ENCODE data around the gene UBXN6.

The UBXN6 gene

DNA sequence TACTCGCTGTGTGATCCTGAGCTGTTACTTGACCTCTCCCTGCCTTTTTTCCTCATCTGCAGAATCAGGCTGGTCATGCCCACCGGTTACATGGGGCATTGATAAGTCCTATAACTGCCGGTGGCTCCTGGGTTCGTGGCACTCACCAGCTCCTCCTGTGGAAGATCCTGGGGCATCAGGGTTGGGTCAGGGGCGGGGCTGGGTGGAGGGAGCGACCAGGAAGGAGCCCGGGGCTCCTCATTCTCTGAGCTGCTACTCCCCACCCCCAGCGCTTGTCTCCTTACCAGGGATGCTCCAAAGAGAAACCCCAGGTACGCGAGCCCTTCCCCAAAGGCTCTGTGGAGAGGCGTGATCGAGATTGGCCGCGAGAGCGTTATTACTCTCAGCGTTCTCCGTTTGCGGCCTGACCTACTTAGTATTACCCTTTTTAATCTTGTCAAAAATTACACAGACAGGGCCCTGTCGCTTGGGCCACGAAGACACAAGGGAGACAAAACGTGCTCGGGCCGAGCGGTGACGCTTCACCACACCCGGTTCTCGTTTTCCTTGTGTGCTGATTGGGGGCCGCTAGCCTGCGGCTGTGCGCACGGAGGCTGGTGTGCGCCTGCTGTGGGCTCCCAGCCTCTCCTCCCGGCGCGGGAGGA lies 25.2 kb upstream of the UBXN6 start:
- no peak for FAIRE-seq
- no peak for DNase-seq (ENCODE audit: insufficient read length, low spot score)
- TF ChIP-seq, protein P1, sequence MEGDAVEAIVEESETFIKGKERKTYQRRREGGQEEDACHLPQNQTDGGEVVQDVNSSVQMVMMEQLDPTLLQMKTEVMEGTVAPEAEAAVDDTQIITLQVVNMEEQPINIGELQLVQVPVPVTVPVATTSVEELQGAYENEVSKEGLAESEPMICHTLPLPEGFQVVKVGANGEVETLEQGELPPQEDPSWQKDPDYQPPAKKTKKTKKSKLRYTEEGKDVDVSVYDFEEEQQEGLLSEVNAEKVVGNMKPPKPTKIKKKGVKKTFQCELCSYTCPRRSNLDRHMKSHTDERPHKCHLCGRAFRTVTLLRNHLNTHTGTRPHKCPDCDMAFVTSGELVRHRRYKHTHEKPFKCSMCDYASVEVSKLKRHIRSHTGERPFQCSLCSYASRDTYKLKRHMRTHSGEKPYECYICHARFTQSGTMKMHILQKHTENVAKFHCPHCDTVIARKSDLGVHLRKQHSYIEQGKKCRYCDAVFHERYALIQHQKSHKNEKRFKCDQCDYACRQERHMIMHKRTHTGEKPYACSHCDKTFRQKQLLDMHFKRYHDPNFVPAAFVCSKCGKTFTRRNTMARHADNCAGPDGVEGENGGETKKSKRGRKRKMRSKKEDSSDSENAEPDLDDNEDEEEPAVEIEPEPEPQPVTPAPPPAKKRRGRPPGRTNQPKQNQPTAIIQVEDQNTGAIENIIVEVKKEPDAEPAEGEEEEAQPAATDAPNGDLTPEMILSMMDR (IDR thresholded peaks at IDR 0.05; ENCODE audit: insufficient read depth, missing control alignments), result no peak

DNA sequence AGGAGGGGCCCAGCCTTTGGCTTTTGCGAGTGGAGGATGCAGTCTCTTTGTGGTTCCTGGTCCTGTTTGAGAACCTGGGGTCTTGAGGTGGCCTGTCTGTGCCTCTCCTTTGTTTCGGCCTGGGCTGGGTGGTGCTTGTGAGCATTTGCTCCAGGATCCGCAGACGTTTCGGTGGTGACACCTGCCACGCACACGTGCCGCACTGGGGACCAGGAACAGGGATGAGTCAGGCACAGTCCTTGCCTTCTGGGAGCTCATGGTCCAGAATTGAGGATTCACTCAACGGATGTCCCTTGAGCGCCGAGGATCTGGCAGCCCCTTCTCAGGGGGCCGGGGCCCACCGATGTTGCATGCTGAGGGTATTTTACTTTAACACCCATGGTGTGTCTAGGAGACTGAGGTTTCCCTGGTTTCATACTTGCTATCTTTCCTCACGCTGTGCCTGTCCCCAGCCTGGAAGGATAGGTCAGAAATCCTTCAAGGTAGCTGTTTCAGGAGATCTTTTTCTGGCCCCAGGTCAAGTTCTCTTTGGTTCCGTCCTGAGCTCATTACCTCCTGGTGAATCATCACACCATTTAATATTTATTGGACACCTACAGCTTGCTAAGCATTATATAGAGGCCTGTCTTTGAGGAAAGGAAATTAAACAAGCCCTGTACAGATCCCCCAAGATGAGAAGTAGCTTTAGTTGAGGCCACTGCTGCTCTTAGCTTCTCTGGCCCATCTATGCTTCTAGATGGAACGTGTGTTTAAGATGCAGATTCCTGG lies 19.6 kb upstream of the UBXN6 start:
- FAIRE-seq, result no peak
- DNase-seq (ENCODE audit: insufficient read length, low spot score), result no peak

DNA sequence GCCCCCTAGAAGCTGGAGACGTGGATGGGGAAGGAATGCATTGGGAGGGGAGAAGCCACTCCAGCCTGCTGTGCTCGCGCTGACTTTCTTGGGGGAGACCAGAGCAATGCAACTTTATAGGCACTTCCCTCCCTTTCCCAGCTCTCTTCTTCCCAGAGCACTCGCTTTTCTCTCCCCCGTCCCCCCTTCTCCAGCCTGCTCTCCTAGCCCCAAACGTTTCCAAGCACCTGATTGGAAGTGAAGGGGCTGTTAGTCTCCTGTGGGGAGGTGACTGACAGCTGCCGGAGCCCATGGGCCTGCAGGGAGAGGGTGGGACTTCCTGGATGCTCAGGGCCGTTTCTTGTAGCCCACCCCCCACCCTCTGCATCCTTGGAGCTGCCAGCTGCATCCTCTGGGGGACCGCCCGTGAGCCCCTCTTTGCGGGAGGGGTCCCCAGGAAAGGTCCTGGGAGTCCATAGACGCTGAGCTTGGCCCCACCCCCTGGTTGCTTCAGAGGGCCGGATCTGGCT lies 17.0 kb upstream of the UBXN6 start:
- FAIRE-seq (no peak), DNase-seq (ENCODE audit: insufficient read length, low spot score) (peak; percentile 98)
- TF ChIP-seq, protein P1 (IDR thresholded peaks at IDR 0.05; ENCODE audit: insufficient read depth, missing control alignments), result no peak

More for the DNA sequence above, 19.6 kb upstream of the UBXN6 start:
- TF ChIP-seq, protein P1 (IDR thresholded peaks at IDR 0.05; ENCODE audit: insufficient read depth, missing control alignments), result no peak

DNA sequence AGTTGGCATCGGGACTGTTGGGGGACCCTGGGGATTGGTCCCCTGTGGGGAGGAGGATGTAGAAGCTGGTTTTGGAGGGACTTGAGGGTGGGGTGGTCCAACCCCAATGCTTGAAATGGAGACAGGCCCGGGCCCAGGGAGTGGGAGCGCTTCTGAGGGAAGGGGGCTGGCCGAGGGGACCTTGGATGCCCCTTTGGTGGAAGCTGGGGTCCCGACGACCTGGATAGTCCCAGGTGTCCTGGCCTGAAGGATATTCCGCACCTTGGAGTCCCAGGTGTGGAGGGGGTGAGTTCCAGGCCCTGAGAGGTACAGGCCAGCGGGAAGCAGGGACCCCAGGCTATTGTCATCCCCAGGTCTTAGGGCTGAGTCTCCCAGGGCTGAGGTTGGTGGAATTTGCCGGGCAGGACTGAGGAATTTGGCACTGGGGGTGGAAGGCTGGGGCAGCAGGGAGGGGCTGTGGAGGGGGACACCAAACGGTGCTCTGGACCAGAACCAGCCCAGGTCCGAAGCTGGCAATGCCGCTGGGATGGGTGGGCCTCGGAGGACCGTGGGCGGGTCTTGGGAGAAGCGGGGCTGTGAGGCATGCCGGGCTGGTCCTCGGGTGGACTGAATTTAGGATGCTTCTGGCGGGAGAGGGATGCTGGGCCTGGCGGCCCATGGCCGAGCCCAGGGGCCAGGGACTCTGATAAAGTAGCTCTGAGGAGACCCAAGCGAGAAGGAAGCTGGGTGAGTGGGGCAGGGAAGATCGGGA lies 16.3 kb upstream of the UBXN6 start:
- no peak for DNase-seq (ENCODE audit: insufficient read length, low spot score)
- no peak for FAIRE-seq
- TF ChIP-seq, protein P1 (IDR thresholded peaks at IDR 0.05; ENCODE audit: insufficient read depth, missing control alignments), result no peak

DNA sequence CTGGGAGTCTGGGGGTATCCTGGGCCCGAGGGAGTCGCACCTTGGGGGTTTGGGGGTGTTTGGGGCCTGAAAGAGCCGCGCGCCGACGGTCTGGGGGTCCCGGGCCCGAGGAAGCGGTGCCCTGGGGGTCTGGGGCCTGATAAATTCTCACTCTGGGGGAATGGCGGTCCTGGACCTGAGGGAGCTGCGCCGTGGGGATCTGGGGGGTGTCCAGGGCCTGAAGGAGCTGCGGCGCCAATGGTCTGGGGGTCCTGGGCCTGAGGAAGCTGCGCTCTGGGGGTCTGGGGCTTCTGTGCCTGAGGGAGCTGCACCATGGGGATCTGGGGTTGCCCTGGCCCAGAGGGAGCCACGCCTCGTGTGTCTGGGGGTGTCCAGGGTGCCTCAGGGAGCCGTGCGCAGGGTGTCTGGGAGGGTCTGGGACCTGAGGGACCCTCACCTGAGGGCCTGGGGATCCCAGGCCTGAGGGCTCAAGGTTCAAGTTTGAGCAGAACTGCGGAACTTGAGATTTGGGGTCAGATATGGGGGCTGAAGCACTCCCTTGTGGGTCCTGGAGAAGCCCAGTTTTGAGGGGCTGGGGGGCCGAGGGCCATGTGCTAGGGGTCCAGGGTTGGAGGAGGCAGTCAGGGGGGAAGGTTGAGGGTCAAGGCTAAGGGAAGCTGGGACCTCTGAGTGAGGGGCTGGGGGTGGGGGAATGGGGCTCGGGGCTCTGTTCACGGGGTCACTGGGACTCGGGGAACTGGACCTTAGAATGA lies 15.6 kb upstream of the UBXN6 start:
- FAIRE-seq, result no peak
- DNase-seq (ENCODE audit: insufficient read length, low spot score), result no peak
- TF ChIP-seq, protein P1 (IDR thresholded peaks at IDR 0.05; ENCODE audit: insufficient read depth, missing control alignments), result no peak

DNA sequence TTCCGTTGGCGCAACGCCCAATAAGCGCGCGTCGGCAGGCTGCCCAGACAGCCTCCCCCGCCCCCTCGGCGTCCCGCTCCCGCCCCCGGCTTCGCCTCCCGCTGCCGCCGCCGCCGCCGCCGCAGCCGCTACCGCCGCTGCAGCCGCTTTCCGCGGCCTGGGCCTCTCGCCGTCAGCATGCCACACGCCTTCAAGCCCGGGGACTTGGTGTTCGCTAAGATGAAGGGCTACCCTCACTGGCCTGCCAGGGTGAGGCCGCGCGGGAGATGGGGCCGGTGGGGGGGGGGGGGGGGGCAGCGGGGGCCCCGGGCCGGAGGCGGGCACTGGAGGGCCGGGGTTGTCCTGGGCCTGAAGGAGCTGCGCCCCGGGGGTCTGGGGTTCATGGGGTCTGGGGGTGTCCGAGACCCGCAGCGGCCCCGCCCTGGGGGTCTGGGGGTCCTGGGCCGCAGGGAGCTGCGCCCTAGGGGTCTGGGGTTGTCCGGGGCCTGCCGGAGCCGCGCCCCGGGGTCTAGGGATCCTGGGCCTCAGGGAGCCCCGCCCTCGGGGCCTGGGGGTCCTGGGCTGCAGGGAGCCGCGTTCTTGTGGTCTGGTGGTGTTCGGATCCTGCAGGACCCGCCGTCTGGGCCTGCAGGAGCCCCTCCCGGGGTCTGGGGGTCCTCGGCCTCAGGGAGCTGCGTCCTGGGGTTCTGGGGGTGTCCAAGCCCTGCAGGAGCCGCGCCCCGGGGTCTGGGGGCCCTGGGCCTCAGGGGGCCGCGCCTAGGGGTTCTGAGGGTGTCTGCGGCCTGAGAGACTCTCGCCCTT lies 14.8 kb upstream of the UBXN6 start, which contains the start of gene HDGFL2:
HDGFL2 (plus strand) TSS at position 124 of the 801 bp plus-strand sequence; CDS start at position 178, 54 bp downstream.
- TF ChIP-seq, protein P1 (IDR thresholded peaks at IDR 0.05; ENCODE audit: insufficient read depth, missing control alignments), result no peak
- DNase-seq (ENCODE audit: insufficient read length, low spot score), result peak; percentile 98
- no peak for FAIRE-seq

Measured in D721Med (cell line).